GM12865 (cell line): Measurements from ENCODE around the gene DTYMK.

ENCODE experiments used
- DNase-seq: peaks from one replicate; pipeline ENCODE4 v3.0.0; 2010; ENCODE audit warnings: low read depth
- H3K4me3 ChIP-seq: 2 replicates; pipeline ENCODE4 v1.5.1; 2011; ENCODE audit warnings: mild to moderate bottlenecking, low read depth, low read length, control low read depth
- TF ChIP-seq, protein P1 (sequence below): IDR thresholded peaks from 2 replicates; pipeline ENCODE4 v1.5.1; 2011; ENCODE audit warnings: low read length, control low read depth, low read depth, inconsistent platforms; ENCODE audit not compliant: insufficient read depth; ENCODE audit errors: missing control alignments

DTYMK gene

GRCh38 chr2:241692448-241692847, 5.8 kb upstream of the DTYMK start:
- TF ChIP-seq, protein P1, sequence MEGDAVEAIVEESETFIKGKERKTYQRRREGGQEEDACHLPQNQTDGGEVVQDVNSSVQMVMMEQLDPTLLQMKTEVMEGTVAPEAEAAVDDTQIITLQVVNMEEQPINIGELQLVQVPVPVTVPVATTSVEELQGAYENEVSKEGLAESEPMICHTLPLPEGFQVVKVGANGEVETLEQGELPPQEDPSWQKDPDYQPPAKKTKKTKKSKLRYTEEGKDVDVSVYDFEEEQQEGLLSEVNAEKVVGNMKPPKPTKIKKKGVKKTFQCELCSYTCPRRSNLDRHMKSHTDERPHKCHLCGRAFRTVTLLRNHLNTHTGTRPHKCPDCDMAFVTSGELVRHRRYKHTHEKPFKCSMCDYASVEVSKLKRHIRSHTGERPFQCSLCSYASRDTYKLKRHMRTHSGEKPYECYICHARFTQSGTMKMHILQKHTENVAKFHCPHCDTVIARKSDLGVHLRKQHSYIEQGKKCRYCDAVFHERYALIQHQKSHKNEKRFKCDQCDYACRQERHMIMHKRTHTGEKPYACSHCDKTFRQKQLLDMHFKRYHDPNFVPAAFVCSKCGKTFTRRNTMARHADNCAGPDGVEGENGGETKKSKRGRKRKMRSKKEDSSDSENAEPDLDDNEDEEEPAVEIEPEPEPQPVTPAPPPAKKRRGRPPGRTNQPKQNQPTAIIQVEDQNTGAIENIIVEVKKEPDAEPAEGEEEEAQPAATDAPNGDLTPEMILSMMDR, result no peak
- H3K4me3 ChIP-seq, result no peak overlapping the region
- no peak for DNase-seq

- no peak for DNase-seq
- TF ChIP-seq, protein P1, result no peak
- no peak overlapping the region for H3K4me3 ChIP-seq
Observed at GRCh38 chr2:241690202-241690717, 3.6 kb upstream of the DTYMK start.

DNA sequence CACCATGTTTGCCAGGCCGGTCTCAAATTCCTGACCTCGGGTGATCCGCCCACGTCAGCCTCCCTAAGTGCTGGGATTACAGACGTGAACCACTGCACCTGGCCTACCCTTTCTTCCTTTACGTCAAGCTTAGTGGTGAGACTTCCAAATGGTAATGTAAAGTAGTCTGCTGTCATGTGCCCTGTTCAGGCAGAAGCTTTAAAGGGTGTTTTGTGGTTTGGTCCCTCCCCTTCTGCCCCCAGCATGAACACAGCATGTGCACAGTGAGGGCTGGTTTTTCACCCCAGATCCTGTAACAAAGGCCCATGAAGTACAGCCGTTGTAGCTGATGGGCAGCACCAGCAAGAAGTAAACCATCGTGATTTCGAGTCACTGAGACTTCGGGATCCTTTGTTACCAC, 2.7 kb upstream of the DTYMK start:
- TF ChIP-seq, protein P1, result no peak
- H3K4me3 ChIP-seq, result no peak overlapping the region
- DNase-seq, result no peak

DNA sequence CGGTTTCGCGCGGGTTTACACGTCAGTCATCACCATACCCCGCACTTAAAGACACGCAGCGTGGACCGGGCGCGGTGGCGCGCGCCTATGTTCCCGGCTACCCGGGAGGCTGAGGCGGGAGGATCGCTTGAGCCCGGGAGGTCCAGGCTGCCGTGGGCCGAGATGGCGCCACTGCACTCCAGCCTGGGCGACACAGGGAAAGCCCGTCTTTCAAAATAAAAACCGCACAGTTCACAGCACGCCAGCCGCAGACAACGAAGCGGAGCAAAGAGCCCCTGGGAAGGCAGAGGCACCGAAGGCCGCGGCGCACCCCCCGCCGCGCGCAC, 328 bp downstream of the DTYMK start:
- H3K4me3 ChIP-seq, result peak overlapping the region; percentile 96
- no peak for DNase-seq
- TF ChIP-seq, protein P1, result no peak

DNA sequence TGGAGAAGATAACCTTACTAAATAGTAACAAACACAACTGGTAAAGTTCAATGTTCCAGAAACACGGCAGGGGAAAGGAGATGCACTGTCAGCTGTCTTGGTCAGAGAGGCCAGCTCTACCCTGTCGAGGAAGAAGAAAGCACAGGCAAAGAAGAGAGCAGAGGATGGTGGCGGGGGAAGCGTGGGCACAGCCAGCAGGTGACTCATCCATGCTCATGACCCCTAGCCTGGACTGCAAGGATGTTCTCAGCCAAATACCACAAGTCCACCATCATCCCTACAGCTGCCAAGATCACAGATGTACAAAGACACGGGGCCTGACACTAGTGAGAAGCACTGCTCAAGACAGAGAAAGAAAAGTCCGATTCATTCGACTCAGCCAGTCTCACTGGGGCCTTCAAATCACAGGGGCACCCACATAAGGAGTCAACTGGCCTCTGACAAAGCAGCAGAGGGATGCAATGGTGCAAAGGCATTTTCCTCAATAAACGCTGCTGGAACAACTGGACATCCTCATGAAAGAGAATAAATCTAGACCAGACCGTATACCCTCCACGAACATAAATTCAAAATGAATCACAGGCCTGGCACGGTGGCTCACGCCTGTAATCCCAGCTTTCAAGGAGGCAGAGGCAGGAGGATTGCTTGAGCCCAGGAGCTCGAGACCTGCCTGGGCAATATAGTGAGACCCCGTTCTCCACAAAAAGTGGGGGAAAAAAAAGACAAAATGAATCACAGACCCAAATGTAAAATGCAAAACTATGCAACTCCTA, 5.6 kb downstream of the DTYMK start:
- TF ChIP-seq, protein P1, result no peak
- no peak overlapping the region for H3K4me3 ChIP-seq
- DNase-seq, result no peak

- no peak overlapping the region for H3K4me3 ChIP-seq
- TF ChIP-seq, protein P1, result no peak
- no peak for DNase-seq
Observed at GRCh38 chr2:241680044-241680443, 6.6 kb downstream of the DTYMK start.
